Measurements from ENCODE around the gene ALG14.
A peak's percentile ranks its signal among the peaks of the same experiment; 100 is the strongest.
"Not testable (repeated sequence)": the region's sequence is repeated elsewhere in the genome, so short reads cannot be mapped to it uniquely, and the experiment has no call there.

ALG14 gene, protein sequence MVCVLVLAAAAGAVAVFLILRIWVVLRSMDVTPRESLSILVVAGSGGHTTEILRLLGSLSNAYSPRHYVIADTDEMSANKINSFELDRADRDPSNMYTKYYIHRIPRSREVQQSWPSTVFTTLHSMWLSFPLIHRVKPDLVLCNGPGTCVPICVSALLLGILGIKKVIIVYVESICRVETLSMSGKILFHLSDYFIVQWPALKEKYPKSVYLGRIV

DNA sequence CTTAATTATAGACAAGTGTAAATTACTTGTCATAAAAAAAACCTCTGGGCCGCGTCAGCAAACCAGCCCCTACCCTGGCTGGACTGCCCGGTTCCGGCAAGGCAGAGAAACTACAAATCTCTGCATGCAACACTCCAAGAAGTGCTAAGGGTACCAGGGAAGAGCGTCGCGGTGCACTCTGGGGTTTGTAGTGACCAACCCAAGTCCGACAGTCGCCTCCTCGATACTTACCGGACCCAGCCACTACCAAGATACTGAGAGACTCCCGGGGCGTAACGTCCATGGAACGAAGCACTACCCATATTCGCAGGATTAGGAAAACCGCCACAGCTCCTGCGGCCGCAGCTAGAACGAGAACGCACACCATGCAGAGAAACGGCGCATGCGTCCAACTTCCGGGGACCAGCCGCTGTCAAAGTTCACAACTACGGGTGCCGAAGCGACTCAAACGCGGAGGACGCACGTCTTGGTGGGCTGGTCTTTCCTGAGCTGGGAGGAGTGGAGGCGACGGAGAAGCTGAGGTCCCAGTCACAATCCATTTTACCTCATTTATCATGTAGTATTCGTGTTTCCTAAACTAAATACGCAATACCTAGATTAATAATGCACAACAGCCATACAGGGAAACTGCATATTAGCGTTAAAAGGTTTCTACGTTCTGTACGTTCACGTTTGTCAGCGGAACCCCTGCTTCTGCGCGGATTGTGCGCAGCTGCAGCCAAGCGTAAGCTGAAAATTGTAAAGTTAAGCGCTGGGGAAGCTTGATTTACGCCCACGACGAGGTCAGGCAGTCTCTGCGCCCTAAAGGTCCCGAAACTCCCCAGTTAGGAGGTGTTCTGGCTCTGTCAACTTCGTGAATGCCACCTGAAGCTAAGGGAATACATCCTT, at the start of gene ALG14:
ALG14 (minus strand) TSS at position 420 of the 888 bp plus-strand sequence; CDS start at position 367, 53 bp downstream.
- DNase-seq (ENCODE audit: low read depth in 2 of 2) = peak; percentile 86

DNA sequence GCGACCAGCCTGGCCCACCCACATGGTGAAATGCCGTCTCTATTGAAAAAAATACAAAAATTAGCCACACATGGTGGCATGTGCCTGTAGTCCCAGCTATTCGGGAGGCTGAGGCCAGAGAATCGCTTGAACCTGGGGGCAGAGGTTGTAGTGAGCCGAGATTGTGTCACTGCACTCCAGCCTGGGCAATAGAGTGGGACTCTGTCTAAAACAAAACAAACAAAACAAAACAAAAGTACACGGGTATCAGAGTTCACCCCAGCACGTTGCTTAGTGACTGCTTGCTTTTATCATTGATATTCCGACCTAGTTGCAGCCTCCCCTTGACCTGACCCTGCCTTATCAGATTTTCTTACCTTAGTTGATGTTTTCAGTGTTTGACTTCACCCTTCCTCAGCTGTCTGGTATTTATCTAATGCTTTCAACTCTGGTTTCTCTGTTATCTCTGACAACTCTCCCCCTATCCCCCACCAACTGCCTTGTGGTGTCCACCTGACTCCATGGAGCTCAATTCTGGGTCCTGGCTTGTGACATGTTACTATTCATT, 49.5 kb upstream of the ALG14 start:
- no peak for DNase-seq (ENCODE audit: low read depth in 2 of 2)

DNA sequence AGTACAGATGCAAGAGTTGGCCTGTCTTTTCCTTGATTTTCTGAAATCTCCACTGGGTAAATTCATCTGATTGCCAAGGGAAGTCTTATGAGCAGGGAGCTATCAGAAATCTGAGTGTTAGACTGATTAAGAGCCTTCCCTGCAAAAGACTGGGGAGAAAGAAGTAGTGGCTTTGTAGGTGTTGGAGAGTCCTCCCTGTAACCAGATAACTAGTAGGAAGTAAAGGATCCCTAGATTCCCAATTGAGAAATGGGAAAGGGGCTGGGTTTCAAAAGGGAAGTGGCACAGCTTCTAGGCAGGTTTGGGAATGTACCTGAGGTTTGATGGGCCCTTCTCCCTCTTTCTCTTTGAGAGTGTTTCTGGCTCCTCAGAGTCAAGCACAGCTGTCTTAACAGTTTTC, 46.5 kb upstream of the ALG14 start:
- no peak for DNase-seq (ENCODE audit: low read depth in 2 of 2)

DNA sequence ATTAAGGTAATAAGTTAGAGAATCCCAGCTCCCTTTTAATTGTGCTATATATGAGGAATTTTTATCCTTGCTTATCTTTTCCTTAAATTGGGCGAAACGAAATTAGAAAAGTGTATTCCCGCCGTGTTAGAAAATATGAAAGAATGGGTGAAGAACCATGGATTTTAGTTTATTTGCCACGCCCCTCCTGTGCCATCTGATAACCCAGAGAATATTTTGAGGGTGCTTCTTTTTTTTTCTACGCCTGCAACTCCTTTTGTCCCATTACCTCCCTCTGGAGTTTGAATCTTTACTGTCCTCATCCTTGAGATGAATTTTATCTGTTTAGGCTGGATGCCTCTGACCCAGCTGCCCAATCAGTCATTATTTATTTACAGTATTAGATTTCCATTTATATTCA, 46.0 kb upstream of the ALG14 start:
- no peak for DNase-seq (ENCODE audit: low read depth in 2 of 2)

DNA sequence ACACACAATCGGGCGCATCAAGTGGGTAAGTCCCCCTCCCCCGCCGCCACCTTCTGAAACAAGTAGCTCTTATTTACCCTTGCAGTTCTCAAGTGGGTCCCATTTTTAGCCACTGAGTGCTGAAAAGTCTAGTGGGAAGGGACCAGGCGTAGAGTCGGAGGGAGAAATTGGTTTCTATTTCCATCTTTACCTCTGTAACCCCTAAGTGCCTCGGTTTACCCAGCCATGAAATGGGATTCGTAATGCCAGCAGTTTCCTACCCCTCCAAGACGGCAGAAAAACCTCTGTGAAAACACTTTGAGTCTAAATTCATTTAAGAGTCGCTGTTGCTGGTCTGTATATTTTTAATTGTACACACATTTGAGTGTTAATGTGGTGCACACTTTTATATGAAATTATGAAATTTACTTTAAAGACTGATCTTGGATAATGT, 45.3 kb upstream of the ALG14 start:
- peak in 1 of 2 donors; percentile 16 for DNase-seq (ENCODE audit: low read depth in 2 of 2)

DNA sequence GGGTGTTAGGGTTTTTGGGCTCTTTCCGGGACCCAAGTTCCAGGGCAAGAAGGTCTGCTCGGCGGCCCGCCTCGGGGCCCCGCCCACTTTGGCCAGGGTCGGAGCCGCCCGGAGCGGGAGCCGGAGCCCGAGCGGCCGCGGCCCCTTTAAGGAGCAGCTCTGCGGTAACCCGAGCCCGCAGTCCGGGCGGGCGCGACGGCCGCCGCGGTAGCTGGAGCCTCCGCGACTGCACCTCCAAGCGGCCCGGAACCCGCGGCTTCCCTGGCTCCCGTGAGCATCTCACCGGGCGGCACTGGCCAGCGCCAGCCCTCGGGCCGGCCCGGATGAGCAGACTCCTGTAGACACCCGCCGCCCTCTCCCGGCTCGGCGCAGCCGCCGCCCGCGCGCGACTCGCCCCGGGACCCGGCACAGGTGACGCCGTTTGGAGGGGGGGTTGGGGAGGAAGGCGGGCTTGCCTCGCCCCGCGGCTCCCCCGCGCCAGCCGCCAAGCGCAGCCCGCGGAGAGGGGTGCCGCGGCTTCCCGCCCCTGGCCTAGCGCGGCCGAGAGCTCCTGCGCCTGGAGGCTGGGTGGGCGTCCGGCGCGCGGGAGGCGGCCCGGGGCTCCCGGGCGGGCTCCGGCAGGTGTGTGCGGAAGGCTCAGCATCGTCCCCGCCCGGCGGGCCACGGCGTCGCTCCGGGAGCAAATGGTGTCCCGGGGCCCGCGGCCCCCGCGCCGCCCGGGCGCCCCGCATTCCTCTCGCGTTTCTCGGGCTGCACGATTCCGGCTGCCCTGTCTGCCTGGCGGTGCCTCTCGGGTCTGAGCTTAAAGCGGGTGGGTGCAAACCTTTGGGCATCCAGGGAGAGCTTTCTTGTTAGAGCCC, 44.7 kb upstream of the ALG14 start, which contains the start of gene TLCD4:
TLCD4 (plus strand) TSS at position 149 of the 860 bp plus-strand sequence. CDS start 26,547 bp downstream, outside the sequence.
- DNase-seq (ENCODE audit: low read depth in 2 of 2) = peak in 1 of 2 donors; percentile 11

DNA sequence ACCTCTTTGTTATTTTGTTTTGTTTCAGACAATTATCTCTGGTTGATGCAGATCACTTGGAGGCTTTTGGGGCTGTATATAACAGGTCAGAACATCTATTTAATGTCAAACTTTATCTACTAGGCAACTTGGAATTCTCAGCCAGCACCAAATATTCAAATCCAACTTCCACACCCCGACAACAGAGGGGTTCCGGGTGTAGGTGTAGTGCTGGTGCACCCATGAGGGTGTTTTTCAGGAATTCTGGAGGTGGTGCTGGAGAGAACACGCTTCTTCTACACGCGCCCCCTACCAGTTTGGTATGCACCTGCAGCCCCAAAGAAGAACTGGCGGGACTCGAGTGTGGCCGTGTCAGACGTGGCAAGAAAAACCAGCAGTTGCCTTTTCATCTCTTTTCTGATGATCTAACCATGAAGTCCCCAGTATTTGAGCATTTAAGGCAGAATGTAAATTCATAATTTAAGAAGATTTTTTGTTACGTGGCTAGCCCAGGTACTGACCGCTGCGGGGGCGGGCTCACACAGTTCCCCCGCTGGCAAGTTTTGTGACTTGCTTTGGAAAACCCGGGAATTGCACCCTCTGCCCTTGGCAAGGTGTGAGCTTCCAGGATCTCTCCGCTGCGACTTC, 43.9 kb upstream of the ALG14 start:
- DNase-seq (ENCODE audit: low read depth in 2 of 2) = peak; percentile 24 to 34

DNA sequence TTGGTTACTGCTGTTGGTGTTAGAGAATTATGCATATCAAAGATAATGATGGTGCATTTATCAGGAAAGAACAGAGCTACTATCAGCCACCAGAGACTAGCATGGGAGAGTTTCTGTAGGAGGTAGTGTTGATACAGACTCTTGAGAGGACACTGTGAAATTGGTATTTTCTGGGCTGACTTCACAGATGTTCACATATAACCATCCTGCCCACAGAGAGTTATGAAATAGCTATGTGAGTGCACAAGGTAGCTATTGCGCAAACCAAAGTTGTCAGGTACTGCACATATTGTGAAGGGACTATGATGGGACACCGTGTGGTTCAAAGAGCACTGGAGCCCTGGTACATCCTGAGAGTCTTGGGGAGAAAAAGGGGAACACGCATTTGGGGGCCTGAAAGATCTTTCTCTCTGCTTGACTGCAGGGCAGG, 43.0 kb upstream of the ALG14 start:
- DNase-seq (ENCODE audit: low read depth in 2 of 2) = no peak

DNA sequence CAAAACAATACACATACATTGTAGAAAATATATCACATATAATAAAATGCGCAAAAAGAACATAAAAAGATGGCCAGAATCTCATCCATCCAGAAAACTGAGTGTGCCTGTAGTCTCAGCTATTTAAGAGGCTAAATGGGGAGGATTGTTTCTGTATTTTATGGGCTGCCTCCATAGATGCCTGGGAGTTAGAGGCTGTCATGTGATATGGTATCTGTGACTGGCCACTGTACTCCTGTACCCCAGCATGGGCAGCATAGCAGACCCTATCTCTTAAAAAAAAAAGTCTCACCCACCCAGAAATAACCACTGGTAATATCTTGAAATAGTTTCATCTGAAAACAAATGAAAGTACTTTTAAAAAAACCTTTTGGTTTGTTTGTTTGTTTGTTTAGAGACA, 40.9 kb upstream of the ALG14 start:
- no peak for DNase-seq (ENCODE audit: low read depth in 2 of 2)

DNA sequence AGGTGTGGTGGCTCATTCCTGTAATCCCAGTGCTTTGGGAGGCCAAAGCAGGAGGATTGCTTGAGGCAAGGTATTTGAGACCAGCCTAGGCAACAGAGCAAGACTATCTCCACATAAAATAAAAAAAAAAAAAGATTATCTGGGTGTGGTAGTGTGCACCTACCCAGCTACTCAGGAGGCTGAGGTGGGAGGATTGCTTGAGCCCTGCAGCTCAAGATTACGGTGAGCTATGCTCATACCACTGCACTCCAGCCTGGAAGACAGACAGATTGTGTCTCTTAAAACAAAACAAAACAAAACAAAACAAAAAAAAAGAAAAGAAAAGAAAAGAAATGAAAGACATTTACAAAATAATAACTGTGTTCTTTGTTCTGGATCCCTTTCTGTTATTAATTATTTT, 38.3 kb upstream of the ALG14 start:
- no peak for DNase-seq (ENCODE audit: low read depth in 2 of 2)

DNA sequence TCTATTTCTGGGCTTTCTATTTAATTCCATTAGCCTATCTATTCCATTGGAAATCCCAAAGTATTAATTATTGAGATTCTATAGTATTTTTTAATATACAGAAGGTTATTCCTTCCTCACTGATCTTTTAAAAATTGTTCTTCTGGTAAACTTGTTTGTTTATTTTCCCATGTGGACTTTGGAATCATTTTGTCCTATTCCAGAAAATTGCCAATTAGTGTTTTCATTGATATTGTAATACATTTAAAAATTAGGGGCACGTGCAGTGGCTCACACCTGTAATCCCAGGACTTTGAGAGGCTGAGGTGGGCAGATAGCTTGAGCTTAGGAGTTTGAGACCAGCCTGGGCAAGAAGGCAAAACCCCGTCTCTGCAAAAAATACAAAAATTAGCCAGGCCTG, 36.0 kb upstream of the ALG14 start:
- no peak for DNase-seq (ENCODE audit: low read depth in 2 of 2)

DNA sequence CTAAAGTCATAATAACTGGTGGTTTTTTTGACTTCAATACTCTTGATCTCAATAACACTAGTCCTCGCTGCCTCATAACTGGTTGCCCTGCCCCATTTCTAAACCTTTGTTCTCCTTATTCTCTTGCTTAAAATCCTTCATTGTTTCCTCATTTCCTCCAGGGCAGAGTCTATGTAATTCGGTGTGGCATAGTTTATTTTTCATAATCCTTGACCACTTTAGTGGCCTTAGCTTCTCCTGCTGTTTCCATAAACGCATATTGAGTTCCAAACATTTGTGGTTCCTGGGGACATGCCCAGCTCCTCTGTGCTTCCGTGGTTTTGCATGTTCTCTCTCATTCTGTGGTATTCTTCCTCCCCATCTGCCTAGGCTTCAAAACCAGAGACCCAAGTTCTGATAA, 25.4 kb upstream of the ALG14 start:
- no peak for DNase-seq (ENCODE audit: low read depth in 2 of 2)

DNA sequence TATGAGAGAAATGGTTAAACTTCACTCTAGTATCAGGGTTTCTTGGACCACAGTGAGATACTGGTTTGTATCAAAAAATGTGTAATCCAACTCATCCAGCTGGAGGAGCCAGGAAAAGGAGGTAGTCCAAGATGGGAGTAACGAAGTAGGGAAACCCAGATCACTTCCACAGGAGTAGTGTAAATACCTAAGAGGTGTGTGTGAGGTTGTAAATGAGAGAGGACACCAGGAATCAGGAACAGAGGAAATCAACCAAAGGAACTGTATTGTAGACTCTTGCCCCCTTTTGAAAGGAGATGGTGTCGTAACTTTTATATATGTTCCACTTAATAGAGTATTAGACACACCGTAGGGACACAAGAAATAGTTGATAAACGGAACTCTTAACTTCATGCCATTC, 24.7 kb upstream of the ALG14 start:
- DNase-seq (ENCODE audit: low read depth in 2 of 2) = no peak

DNA sequence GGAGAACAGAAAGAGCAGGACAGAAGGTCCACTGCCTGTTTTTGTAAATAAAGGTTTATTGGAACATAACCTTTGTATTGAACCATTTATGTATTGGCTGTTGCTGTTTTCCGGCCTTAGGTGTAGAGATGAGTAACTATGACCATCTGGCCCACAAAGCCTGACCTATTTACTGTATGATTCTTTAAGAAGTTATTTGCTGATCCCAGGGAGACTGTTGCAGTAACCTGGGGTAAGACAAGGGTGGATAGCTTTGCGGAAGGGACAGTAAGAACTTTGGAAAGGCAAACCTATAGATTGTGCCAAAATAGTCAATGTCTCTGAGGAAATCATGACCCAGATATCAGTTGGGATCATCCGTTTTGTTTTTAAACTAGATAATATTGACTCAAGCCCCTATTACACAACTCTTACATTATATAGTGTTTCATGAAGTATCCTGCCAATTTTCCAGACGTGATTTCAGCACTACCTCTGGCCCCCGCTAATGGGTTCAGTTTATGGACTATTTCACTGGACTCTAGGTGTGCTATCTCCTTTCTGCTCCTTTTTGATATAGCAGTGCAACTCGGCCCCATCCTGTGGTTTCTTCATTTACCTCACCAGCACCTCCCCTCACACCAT, 23.6 kb upstream of the ALG14 start:
- no peak for DNase-seq (ENCODE audit: low read depth in 2 of 2)

DNA sequence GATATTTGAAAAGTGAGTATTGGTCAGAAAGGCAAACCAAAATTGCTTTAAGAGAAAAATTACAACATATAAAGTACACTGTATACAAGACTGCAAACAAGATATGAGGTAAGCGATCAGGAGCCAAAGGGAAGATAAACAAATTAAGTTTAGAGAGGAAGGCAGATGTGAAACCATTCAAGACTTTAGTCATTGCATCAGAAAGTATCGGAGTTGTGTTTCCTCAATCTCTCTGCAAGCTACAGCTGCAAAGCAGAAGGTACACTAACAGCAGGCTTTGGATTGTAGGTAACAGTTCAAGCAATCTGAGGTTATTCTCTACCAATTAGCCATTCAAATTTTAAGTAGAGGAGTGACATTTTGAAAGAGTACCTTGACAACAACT, 23.1 kb upstream of the ALG14 start:
- DNase-seq (ENCODE audit: low read depth in 2 of 2) = no peak

DNA sequence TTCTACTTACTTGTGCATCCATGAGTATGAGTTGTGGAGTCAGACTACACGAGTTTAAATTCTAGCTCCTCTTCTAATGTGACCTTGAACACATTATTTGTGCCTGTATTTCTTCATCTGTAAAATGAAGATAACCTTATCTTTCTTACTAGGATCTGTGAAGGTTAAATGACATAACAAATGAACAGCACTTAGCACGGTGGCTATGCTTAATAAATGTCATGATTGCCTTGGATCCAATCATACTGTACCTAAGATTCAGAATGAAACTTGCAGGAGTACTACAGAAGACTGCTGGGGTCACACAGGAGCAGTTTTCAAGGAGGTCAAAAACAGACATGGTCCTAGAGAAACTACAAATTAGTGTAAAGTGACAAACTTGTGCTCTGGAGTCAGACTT, 22.2 kb upstream of the ALG14 start:
- no peak for DNase-seq (ENCODE audit: low read depth in 2 of 2)

DNA sequence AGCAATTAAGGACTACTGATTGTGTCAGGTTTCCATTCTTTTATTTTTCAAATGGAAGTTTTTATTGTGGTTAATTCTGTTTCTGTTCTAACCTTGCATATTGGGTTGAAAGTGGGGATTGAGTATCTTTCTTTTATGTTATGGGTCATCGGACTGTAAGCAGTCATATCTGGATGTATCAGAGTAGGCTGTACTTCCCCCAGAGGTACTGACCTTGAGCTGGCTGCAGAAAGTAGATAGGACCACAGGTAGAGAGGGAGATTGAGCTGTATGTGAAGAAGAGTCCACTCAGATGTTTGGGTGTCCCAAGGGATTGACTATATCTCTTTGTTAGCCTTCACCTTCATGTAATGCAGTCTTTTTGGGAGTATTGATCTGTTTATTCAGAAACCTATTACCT, 20.5 kb upstream of the ALG14 start:
- no peak for DNase-seq (ENCODE audit: low read depth in 2 of 2)

DNA sequence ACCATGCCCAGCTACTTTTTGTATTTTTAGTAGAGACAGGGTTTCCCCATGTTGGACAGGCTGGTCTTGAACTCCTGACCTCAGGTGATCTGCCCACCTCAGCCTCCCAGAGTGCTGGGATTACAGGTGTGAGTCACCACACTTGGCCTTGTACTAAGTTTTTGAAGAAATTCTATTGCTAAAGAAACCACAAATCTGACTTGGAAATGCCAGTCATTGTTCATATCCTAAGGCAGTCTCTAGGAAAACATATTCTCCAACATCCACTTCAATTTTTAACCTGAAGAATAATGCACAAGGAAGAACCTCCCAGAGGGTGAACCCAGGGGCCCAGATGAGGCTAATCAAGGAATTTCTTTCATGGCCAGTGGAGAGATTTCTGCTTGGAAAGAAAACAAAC, 20.1 kb upstream of the ALG14 start:
- DNase-seq (ENCODE audit: low read depth in 2 of 2) = not testable (repeated sequence)

DNA sequence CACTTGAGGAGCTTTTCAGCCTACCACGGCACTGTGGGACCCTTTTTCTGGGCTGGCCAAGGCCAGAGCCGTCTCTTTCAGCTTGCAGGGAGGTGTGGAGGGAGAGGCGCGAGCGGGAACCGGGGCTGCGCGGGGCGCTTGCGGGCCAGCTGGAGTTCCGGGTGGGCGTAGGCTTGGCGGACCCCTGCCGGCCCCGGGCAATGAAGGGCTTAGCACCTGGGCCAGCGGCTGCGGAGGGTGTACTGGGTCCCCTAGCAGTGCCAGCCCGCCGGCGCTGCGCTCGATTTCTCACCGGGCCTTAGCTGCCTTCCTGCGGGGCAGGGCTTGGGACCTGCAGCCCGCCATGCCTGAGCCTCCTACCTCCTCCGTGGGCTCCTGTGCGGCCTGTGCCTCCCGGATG, 18.5 kb upstream of the ALG14 start:
- not testable (repeated sequence) for DNase-seq (ENCODE audit: low read depth in 2 of 2)

DNA sequence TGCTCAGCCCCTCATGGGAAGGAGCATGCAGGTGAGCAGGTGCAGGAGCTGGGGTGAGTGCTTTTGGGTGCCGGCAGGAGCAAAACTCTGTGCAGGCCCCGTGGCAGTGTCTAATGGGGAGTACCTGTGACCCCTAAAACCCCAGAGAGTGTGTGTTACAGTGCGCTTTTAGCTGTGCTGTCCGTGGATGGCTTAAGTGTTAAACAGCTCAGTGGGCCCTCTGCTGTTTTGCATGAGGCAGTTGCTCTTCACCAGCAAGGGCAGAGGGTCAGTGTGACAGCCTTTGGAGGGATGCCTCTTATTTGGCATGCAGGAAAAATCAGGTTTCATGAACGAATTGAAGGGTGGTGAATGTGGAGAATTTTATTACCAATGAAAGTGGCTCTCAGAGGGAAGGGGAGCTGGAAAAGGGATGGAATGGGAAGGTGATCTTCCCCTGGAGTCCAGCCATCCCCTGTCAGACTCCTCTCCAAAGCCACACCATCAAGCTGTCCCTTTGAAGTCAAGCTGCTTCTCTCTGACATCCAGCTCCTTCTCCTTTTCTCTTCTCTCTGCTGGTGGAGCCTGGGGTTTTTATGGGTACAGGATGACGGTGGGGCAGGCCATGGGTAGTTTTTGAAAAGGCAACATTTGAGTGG, 17.0 kb upstream of the ALG14 start:
- no peak for DNase-seq (ENCODE audit: low read depth in 2 of 2)

All from stimulated activated CD4-positive, alpha-beta T cell treated with anti-CD3 and anti-CD28 coated beads, Interleukin-15, amount 100 ng/mL, for 48 hours (primary cell).